AG10803 (cell line): ENCODE measurements around the gene RNPEPL1.
"Not testable (repeated sequence)": the region's sequence is repeated elsewhere in the genome, so short reads cannot be mapped to it uniquely, and the experiment has no call there.

Experiments used
- DNase-seq: peaks from one replicate; pipeline ENCODE4 v3.0.0; 2010; ENCODE audit warnings: low read depth
- H3K4me3 ChIP-seq: 2 replicates; pipeline ENCODE4 v1.5.1; 2011; ENCODE audit warnings: mild to moderate bottlenecking, low read length, control low read depth
- CTCF ChIP-seq: conservative IDR thresholded peaks from 2 replicates; pipeline ENCODE4 v1.5.1; 2011; ENCODE audit warnings: mild to moderate bottlenecking, low read length, control low read depth, inconsistent platforms

RNPEPL1 gene

GRCh38 chr2:240613781-240614180 is 45.5 kb downstream of the RNPEPL1 start:
- DNase-seq: no peak
- H3K4me3 ChIP-seq: no peak overlapping the region

GRCh38 chr2:240614391-240614790 is 46.1 kb downstream of the RNPEPL1 start:
- TF ChIP-seq CTCF: no peak
- H3K4me3 ChIP-seq: no peak overlapping the region
- DNase-seq: no peak

More at GRCh38 chr2:240613781-240614180, 45.5 kb downstream of the RNPEPL1 start:
- no peak for TF ChIP-seq CTCF

- TF ChIP-seq CTCF: no peak
- H3K4me3 ChIP-seq: no peak overlapping the region
- DNase-seq: no peak
Measured at GRCh38 chr2:240615396-240615795, 47.1 kb downstream of the RNPEPL1 start.

- DNase-seq: no peak
- no peak overlapping the region for H3K4me3 ChIP-seq
- no peak for TF ChIP-seq CTCF
Measured at GRCh38 chr2:240615820-240616547, 47.7 kb downstream of the RNPEPL1 start.

GRCh38 chr2:240616860-240617666 is 48.8 kb downstream of the RNPEPL1 start:
- DNase-seq, H3K4me3 ChIP-seq: not testable (repeated sequence)

- no peak for DNase-seq
- no peak overlapping the region for H3K4me3 ChIP-seq
- no peak for TF ChIP-seq CTCF
Measured at GRCh38 chr2:240618776-240619175, 50.5 kb downstream of the RNPEPL1 start.

GRCh38 chr2:240619506-240620148 is 51.3 kb downstream of the RNPEPL1 start:
- no peak for TF ChIP-seq CTCF
- DNase-seq: no peak
- H3K4me3 ChIP-seq: no peak overlapping the region
